AG08396 (cell line): ENCODE data around the gene GPR39.

Experiments used
- DNase-seq: peaks from one replicate; pipeline ENCODE4 v3.0.0; 2012; ENCODE audit warnings: low spot score, mixed read lengths

The GPR39 gene

DNA sequence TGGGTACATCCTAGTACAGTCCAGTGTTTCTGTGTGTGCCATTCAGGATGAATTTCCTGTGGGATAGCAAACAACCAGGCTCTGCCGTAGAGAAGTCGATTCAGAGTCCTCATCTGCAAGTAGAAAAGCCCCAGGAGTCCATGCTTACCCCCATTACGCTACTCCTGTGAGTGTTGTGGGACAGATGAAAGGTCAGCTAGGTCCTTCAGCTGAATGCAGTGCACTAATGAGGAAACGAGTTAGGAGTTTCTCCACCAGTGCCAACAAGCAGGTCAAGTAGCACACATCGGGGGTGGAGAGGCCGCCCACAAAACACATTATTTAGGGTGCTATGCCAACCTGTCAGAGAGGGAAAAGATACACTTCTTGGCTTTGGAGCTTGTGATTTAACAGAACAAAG, 2.5 kb upstream of the GPR39 start:
- no peak for DNase-seq

DNA sequence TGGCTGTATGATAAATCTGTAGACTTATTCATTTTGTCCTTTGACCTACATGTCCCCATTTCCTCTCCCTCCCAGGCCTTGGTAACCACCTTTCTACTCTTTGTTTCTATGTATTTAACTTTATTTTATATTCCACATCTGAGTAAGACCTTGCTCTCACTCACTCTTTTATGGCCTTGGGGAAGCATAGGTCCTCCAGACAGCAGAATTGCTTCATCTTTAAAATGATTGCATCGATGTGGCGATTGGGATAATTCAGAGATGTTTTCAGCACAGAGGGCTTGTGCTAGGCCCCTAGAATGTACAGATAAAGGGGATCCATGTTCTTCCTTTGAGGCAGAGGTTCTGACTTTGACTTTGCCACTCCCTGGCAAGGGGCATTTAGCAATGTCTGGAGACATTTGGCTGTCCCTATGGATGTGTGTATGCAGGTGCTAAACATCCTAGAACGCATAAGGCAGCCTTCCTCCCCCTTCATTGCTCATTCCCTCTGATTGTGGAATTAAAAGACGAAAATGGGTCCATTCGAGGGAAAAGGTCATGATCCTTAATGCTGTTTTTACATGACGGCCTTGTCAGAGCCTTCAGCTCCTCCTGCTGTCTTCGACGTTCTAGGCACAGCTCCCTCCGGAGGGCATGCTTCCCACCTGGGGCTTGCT, 1.2 kb upstream of the GPR39 start:
- DNase-seq, result no peak

DNA sequence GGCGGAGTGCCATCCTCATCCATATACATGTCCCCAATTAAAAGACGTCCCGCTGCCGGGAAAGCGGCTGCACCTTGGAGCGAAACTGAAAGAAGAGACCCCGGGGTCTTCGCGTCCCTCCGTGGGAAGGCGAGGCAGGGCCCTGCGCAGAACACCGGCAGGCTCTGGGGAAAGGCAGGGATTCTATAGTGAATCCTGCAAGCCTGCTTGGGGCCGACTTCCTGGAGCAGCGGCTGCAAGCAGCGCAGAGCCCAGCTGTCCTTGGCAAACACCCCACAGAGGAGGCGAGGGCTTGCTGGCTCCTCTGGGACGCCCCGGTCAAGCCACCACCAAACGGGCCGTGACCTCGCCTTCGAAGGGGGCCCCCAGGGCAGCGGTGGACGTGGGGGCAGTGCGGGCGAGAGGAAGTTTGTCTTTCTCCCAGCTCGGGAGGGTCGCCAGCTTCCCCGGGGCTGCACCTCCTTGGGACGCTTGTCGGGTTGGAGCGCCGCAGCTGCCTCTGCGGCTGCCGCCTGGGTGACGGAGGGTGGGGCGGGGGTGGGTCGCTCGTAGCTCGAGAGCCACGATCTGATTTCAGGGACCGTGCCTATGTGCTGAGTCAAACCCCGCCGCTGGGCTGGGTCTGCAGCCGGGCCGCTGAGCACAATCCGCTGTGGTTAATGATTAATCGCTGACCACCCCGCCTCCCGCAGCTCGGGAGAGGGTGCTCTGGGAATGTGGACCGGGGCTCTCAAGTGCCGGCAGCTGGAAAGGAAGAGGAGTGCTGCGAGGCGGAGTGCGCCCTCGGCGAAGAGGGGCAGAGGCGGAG, 486 bp upstream of the GPR39 start:
- peak; percentile 92 for DNase-seq

DNA sequence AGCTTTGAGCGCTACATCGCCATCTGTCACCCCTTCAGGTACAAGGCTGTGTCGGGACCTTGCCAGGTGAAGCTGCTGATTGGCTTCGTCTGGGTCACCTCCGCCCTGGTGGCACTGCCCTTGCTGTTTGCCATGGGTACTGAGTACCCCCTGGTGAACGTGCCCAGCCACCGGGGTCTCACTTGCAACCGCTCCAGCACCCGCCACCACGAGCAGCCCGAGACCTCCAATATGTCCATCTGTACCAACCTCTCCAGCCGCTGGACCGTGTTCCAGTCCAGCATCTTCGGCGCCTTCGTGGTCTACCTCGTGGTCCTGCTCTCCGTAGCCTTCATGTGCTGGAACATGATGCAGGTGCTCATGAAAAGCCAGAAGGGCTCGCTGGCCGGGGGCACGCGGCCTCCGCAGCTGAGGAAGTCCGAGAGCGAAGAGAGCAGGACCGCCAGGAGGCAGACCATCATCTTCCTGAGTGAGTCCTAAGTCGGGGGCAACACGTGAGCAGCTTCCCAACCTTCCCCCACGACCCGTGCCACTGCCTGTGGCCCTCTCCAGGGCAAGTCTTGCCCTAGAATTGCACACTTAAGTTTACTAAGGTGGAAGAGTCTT, 928 bp downstream of the GPR39 start:
- no peak for DNase-seq

DNA sequence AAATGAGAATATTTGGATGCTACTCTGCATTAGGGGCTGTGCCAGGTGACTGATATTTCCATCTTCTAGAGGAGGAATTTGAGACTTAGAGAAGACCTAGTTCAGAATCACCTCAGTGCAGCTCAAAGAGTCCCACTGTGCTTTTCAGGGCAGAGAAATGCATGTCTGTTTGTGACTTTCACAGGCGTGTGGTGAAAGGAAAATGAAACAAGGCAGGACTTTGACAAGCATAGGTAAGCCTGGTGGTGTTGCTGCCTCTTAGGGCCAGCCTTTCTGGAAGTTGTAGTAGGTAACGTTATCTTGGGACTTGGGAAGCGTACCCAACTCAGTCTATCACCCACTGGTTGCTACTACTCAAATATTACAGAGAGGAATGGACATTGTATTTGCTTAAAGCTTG, 2.6 kb downstream of the GPR39 start:
- no peak for DNase-seq

DNA sequence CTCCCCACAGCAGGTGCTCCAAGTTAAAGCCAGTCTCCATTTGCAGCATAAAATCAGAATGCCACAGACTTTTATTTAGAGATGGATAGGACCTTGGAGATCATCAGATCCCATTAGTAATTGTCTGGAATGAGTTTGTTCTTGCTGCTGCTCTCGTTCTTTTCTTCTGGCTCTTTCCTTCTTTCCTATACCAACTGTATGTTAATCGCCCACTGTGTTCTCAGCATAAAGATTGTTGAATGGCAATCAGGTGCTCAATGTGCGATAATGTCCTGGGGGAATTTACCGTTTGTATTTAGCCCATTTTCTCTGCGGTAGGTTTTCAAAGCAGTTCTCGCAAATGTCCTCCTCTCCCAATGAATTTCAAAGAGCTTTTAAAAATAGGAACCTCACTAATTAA, 3.3 kb downstream of the GPR39 start:
- DNase-seq, result no peak

DNA sequence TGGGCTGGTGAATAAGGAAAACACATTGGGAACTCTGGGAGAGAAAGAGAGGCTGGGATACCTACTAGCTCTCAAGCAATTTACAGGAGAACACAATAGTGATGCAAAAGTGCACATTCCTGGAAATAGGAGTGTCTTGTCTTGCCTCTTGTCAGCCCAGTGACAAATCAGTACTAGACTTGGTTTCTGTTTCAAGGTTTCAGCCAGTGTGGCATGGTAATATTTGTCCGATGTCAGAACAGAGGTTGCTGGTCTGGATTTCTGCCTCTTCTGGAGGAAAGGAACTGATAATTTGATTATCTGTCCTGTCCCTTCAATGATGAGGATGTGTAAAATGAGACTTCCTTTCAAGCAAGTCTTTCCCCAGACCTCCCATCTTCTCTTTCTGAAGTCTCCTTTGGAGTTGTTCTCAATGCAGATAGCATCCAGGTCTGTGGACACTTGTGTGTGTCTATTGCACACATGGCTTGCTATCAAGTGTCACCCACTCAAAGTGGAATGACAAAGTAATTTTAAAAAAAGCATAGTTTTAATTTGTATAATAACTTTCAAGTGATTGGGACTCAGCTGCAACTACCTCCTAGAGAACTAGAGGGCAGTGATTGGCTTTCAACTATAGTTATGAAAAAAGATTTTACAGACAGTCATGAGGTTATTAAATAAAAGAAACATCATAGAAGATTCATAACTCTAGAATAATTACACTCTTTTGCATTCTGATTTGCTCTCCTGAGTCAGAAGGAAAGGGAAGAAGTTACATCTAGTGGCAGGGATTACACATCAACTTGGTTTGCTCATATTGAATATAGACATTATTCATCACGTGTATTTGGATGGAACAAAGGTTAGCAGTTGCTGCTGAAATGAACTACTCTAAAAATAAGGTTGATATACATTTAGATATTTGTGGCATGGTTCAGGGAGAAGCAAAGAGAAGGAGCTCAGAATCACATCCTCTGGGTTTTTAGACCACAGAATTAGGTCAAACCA, 4.5 kb downstream of the GPR39 start:
- DNase-seq, result no peak

DNA sequence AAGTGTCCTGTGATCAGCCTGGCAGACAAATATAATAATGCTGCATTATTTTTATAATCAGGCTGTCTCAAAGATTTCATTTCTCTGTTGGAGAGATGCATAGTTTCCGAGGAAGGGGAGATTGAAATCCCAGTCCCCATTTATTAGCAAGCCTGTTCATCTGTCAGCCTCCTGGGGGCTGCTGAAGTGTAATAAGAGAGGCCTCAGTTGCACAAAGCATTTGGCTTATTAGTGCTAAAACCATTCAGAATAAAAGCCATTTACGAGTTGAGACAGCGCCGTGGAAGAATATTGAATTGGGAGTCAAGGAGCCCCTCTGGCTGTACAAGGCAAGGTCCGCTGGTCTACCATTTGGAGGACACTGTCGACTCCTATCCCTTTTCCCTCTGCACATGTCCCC, 6.1 kb downstream of the GPR39 start:
- no peak for DNase-seq

DNA sequence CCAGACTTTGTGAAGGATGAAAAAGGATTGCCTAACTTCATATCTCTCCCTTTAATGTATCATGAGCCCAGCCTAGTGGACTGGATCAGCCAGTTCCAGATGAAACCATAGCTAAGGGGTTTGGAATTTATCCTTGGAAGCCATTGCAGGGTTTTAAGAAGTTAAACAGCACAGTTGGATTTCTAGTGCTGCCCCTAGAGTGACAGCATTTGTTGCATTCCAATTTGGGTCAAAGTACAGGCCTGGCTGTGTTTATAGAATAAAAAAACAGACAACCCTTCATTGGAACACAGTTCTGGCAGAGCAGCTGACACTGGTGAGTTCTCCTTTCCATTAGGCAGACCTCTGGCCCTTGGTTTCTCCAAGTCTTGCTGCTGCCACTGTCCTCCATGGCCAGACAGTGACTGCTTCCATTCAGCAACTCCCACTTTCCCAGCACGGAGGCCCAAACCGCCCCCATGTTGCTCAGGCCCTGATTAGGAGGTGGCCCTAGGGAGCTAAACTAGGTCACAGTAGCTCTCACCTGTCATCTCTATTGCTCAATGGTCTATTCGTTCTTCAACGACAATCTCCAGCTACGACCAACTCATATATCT, 8.0 kb downstream of the GPR39 start:
- peak; percentile 46 for DNase-seq

DNA sequence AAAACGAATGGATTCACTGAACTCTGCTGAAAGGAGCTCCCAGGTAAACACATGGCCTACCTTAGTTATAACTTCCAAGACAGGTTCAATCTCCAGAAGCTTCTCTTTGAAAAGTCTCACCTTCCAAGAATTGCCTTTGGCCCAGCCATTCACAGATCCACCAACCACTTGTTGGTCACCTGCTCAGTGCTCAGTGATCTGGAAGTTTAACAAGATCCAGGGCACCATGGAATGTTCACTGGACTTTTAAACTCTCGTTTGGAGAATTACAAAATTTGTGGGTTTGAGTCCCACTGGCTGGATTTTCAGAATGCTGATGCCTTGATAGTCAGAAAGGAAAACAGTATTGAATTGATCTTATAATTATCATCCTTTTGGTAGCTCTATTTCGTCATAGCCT, 9.4 kb downstream of the GPR39 start:
- no peak for DNase-seq

DNA sequence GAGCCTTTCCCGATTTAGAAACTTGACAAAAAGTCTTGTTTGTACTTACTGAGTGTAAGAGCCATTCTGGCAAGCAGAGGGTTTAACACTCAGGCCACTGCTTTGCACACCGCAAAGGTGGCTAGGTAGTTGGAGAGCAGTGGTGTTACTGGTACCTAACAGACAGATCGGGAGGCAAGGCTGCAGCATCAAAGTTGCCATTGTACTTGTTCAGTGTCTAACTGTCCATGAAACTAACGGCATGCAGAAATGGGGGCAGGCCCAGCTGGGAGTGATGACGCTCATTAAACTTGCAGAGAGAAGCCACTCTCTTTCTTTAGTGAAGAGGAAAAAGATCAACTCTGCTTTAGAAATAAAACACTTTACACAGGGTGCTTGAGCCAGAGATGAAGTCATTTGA, 10.1 kb downstream of the GPR39 start:
- DNase-seq, result no peak

DNA sequence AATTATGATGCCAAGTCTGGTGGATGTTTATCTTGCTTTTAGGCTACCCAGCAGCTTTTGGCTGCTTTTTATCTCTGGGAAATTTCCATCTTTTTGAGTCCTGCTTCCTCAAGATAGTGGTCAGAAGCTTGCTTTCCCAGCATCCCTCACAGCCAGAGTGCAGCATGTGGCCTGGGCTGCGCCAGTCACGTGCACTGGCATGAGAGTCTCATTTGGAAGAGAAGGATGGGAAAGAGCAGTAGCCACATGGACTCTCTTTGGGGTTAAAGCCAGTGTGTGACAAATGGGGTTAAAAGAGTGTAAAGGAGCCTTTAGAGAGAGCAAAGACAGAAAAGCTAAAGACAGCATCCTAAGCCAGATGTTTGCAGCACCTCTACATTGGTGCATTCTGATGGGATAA, 12.7 kb downstream of the GPR39 start:
- DNase-seq, result no peak

DNA sequence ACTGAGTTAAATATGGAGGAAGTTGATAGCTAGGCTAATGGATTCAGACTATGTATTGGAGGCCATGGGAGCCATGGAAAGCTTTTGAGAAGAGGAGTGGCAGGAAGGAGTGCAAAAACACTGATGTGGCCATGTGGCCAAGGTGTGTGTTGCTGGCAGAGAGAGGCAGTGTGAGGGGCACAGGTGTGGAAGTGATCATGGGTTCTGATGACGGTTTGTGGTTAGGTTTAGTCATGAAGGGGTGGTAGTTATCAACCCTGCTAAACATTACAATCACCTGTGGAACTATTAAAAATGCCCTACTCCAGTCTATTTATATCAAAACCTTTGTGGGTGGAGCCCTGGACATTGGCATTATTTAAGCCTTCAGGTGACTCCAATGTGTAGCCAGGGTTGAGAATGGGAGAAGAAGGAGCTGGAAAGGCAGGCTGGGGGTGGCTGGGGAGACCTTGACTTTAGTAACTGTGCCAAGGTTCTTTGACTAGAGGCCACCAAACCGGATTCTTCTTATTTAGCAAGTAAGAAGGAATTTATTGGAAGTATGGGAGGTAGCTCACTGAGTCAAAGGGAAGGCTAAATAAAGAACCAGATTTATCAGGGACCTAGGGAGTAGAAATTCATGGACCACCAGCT, 13.5 kb downstream of the GPR39 start:
- no peak for DNase-seq

DNA sequence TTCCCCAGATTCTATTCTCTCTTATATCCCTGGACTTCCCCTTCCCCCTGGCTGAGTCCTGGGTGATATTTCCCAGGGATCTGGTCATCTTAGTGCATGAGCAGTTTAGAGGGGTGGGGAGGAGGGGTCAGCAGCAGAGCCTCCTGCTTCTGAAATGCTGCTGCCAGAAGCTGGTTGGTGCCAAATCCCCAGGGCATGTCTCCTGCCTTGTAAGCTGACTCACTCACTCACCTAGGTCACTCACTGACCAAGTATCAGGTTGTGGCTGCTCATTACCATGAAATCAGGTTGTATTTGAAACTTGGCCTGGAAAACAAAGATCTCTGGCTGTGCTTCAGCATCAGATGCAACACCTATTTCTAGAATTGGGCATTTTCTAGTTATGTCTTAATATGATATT, 14.3 kb downstream of the GPR39 start:
- DNase-seq, result no peak

DNA sequence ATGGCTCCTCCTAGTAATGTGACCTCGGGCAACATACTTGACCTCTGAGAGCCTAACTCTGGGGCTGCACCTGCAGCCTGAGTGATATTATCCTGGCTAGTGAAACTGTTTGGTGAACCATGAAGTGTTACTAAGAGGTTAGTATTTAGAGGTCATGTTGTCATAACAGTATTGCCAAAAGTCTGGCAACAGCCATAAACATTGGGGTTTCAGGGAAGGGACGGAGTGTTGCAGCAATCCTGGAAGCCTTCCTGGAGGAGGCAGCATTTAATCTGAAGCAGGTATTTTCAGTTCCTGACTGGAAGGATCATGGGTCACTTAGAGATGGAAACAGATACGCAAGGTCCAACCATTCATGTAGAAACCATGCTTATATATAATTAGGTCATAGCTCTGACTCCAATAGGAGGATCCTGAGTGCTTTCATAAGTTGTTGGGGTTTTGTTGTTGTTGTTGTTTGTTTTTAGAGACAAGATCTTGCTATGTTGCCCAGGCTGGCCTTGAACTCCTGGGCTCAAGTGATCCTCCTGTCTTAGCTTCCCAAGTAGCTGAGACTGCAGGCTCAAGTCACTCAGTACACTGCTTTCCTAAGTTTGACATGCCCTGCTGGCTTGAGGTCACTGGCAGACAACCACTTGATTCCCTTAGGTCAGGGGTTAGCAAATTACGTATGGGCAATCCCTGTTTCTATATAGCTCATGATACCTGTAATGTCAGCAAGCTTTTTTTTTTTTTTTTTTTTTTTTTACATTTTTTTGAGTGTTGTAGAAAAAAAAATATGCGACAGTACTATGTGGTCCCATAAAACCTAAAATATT, 21.5 kb downstream of the GPR39 start:
- DNase-seq, result no peak

DNA sequence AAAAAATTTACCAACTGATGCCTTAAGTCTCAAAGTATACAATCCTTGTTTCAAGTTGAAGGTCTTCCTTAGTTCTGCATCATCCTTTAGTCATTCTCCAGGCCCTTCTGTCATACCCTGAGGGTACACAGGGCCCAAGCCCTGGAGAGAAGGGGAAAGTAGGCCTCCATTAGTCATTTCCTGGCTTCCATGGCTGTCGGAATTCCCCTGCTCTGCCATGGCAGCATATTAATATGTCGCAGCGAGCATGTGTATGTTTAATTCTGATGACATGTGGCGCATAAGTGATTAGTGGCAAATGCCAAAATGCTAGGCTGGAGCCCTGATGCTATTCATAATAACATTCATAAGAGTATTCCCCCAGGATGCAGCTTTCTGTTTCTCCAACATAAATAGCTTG, 22.1 kb downstream of the GPR39 start:
- peak; percentile 67 for DNase-seq

DNA sequence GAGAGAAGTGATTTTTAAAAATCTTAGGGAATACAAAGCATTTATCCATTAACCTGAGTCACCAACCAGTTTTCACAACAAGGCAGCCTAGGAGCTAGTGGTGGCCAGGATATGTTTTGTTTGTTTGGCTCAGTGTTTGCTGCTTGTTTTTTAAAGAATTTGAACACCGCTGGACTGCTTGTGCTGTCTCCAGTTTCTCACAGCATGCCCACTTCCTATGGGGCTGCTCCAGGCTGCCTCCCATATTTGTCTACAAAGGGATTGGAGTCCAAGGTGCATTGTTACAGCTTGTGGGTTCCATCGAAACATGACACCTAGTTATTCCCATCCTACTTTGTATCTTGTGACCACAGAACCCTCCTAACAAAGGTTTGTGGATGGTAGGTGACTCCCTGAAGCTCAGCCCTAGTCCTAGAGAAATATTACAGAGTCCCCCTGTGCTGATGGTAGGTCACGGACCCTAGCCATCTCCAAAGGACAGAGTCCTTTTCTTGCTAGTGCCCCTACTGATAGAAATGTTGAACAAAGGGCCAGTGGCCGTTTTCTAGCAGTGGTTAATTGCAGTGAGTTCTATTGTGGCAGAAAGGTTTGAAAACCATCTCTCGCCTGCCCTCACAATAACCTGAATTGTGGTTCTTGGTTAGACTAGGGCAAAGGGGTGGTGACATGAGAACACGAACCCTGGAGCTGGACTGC, 23.2 kb downstream of the GPR39 start:
- no peak for DNase-seq

DNA sequence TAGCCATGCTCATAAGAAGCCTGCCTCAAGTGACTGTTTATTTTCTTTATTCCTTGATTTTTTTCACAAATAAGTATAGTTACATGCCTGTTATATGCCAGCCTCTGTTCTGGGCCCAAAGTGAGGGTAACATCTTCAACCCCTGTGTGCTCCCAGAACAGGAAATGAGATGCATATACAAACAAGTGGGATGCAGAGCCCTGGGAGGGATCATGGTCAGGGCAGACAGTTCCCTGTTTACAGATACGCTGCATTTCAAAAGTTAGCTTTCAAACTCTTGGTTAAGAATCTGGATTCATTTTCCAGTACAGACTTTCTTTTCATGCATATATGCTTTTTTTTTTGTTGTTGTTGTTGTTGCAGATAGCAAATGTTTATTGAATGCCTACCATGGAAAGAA, 24.4 kb downstream of the GPR39 start:
- DNase-seq, result no peak

DNA sequence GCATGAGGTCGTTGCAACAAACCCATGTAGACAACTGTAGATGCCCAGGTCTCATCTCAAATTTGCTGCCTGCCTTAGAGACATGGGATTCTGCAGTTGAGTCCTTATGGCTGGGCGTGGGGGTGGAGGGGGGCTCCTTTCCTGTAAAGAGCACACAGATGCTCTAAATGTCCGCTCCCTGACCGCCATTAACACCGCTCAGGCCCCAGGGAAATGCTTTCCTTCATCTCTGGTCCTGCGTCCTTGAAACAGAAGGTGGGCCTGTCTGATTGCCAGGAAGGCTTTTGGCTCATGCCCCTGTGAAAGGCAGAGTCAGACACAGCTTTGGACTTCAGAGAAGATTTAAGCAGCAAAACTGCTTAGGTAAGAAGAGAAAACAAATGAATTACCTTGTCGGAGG, 25.7 kb downstream of the GPR39 start:
- DNase-seq, result no peak

DNA sequence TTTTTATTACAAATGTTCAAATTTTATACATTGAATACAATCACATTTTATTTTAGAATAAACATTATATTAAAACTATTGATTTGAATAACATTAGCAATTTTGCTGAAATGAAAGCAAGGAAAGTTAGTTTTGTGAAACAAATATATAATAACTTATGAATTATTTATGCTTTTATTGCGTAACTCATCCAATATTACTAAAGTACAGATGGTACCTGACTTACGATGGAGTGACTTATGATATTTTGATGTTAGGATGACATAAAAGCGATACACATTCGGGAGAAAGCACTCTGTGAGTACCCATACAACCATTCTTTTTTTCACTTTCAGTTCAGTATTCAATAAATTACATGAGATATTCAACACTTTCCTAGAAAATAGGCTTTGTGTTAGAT, 26.5 kb downstream of the GPR39 start:
- no peak for DNase-seq
